ENCODE data around the gene PIP5K1C. TPM values are rescaled to one million over a fixed set of nuclear protein-coding genes. Genes with fewer than 3 reads are reported as not detected.
"Not testable (repeated sequence)": the region's sequence is repeated elsewhere in the genome, so short reads cannot be mapped to it uniquely, and the experiment has no call there.

The PIP5K1C gene
- total RNA-seq, 1 donor from 2014 or later, result 65.8 TPM

- Mint-ChIP-seq H3K4me3 (ENCODE audit: unreplicated experiment) (no peak overlapping the region), H3K4me1 (ENCODE audit: unreplicated experiment) (peaks cover 2% of the 10 kb centered on the region), H3K36me3 (ENCODE audit: low read depth, unreplicated experiment) (no peaks in the 10 kb centered on the region), H3K9me3 (ENCODE audit: unreplicated experiment) (no peaks in the 10 kb centered on the region), H3K27me3 (ENCODE audit: unreplicated experiment) (peaks cover 10% of the 10 kb centered on the region), H3K27ac (ENCODE audit: unreplicated experiment) (no peak overlapping the region)
- DNase-seq (ENCODE audit: low spot score), result no peak
- no peak for TF ChIP-seq CTCF (IDR thresholded peaks at IDR 0.05; ENCODE audit: unreplicated experiment)
These were observed 31.0 kb downstream of the PIP5K1C start for GRCh38 chr19:3669082-3669946.

- DNase-seq (ENCODE audit: low spot score), result no peak
- Mint-ChIP-seq H3K27me3 (ENCODE audit: unreplicated experiment) (peaks cover 10% of the 10 kb centered on the region), H3K9me3 (ENCODE audit: unreplicated experiment) (no peaks in the 10 kb centered on the region), H3K4me1 (ENCODE audit: unreplicated experiment) (peaks cover 2% of the 10 kb centered on the region), H3K4me3 (ENCODE audit: unreplicated experiment) (no peak overlapping the region), H3K36me3 (ENCODE audit: low read depth, unreplicated experiment) (peaks cover 6% of the 10 kb centered on the region), H3K27ac (ENCODE audit: unreplicated experiment) (no peak overlapping the region)
- no peak for TF ChIP-seq CTCF (IDR thresholded peaks at IDR 0.05; ENCODE audit: unreplicated experiment)
These were observed 31.8 kb downstream of the PIP5K1C start for GRCh38 chr19:3668331-3669081.

- H3K36me3 Mint-ChIP-seq (ENCODE audit: low read depth, unreplicated experiment), result peaks cover 11% of the 10 kb centered on the region
- no peak overlapping the region for H3K4me3 Mint-ChIP-seq (ENCODE audit: unreplicated experiment)
- peaks cover 14% of the 10 kb centered on the region for H3K27me3 Mint-ChIP-seq (ENCODE audit: unreplicated experiment)
- no peak overlapping the region for H3K27ac Mint-ChIP-seq (ENCODE audit: unreplicated experiment)
- no peaks in the 10 kb centered on the region for H3K9me3 Mint-ChIP-seq (ENCODE audit: unreplicated experiment)
- no peak for TF ChIP-seq CTCF (IDR thresholded peaks at IDR 0.05; ENCODE audit: unreplicated experiment)
- H3K4me1 Mint-ChIP-seq (ENCODE audit: unreplicated experiment), result peaks cover 2% of the 10 kb centered on the region
- DNase-seq (ENCODE audit: low spot score), result no peak
These were observed 32.5 kb downstream of the PIP5K1C start for GRCh38 chr19:3667766-3668165.

- Mint-ChIP-seq H3K36me3 (ENCODE audit: low read depth, unreplicated experiment) (peaks cover 11% of the 10 kb centered on the region), H3K27ac (ENCODE audit: unreplicated experiment) (no peak overlapping the region)
These were observed 33.1 kb downstream of the PIP5K1C start for GRCh38 chr19:3667037-3667638.

GRCh38 chr19:3666545-3666856, 33.8 kb downstream of the PIP5K1C start:
- Mint-ChIP-seq H3K36me3 (ENCODE audit: low read depth, unreplicated experiment) (peaks cover 11% of the 10 kb centered on the region), H3K27me3 (ENCODE audit: unreplicated experiment) (peaks cover 12% of the 10 kb centered on the region), H3K4me3 (ENCODE audit: unreplicated experiment) (peak overlapping the region; percentile 83), H3K27ac (ENCODE audit: unreplicated experiment) (peak overlapping the region; percentile 80)
- H3K9me3 Mint-ChIP-seq (ENCODE audit: unreplicated experiment); H3K4me1 Mint-ChIP-seq (ENCODE audit: unreplicated experiment); DNase-seq (ENCODE audit: low spot score): not testable (repeated sequence)

More at GRCh38 chr19:3667037-3667638, 33.1 kb downstream of the PIP5K1C start:
- Mint-ChIP-seq H3K27me3 (ENCODE audit: unreplicated experiment) (peaks cover 13% of the 10 kb centered on the region), H3K4me3 (ENCODE audit: unreplicated experiment) (no peak overlapping the region), H3K9me3 (ENCODE audit: unreplicated experiment) (no peaks in the 10 kb centered on the region), H3K4me1 (ENCODE audit: unreplicated experiment) (peaks cover 2% of the 10 kb centered on the region)
- no peak for TF ChIP-seq CTCF (IDR thresholded peaks at IDR 0.05; ENCODE audit: unreplicated experiment)
- no peak for DNase-seq (ENCODE audit: low spot score)
